SU-DHL-6 (cell line): ENCODE data around the gene TVP23A.

Experiments
- EZH2phosphoT487 ChIP-seq: fragments of 200-600 bp; sonication (generic), shearing (Covaris generic); conservative IDR thresholded peaks from 2 replicates; pipeline ENCODE4 v1.6.1; 2018; ENCODE audit warnings: mild to moderate bottlenecking, antibody characterized with exemption, low read length, moderate library complexity, mixed read lengths
- TF ChIP-seq, protein P1 (sequence below): fragments of 200-600 bp; sonication (generic); IDR thresholded peaks from one replicate; pipeline ENCODE4 v1.5.1; 2017; ENCODE audit warnings: antibody characterized with exemption, mild to moderate bottlenecking, low read length, moderate library complexity; ENCODE audit not compliant: insufficient read depth, poor library complexity, severe bottlenecking

DNA sequence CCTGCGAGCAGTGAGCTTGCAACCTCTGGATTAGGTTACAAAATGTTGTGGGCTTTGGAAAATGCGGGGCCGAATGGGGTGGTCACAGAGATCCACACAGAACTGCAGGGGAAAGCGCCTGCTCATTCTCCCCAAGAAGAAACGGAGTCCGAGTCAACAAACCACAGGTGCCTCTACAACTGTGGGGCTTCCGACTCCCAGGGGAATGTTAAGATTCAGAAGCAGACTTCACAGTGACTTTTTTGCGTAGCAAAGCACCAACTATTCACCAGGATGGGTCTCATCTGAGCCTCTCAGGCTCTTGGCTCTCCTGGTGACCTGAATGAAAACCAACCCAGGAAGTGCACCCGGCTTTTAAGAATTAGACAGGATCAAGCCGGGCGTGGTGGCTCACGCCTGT is 41.2 kb downstream of the TVP23A start:
- TF ChIP-seq, protein P1, sequence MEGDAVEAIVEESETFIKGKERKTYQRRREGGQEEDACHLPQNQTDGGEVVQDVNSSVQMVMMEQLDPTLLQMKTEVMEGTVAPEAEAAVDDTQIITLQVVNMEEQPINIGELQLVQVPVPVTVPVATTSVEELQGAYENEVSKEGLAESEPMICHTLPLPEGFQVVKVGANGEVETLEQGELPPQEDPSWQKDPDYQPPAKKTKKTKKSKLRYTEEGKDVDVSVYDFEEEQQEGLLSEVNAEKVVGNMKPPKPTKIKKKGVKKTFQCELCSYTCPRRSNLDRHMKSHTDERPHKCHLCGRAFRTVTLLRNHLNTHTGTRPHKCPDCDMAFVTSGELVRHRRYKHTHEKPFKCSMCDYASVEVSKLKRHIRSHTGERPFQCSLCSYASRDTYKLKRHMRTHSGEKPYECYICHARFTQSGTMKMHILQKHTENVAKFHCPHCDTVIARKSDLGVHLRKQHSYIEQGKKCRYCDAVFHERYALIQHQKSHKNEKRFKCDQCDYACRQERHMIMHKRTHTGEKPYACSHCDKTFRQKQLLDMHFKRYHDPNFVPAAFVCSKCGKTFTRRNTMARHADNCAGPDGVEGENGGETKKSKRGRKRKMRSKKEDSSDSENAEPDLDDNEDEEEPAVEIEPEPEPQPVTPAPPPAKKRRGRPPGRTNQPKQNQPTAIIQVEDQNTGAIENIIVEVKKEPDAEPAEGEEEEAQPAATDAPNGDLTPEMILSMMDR = no peak
- TF ChIP-seq EZH2phosphoT487 = no peak
